ENCODE results near the gene KIAA1549.

DNA sequence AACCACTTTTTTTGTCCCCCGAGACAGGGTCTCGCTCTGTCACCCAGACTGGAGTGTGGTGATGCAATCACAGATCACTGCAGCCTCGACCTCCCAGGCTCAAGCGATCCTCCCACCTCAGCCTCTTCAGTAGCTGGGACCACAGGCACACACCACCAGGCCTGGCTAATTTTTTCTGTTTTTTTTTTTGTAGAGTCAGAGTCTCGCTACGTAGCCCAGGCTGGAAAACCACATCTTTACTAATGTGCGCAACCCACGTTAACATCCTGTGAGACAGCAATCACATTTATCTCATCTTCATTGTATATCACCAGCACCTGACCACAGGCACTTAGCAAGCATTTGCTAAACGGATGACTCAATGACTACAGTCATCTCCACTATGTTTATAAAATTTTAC is 105.4 kb downstream of the KIAA1549 start:
- TF ChIP-seq POLR2A (IDR thresholded peaks at IDR 0.05; ENCODE audit: low read depth, low read length) (no peak), CEBPB (IDR thresholded peaks at IDR 0.05; ENCODE audit: low read depth, low read length) (peak; percentile 83), CTCF (conservative IDR thresholded peaks at IDR 0.05; ENCODE audit: low read depth, low read length) (no peak), FOS (IDR thresholded peaks at IDR 0.05; ENCODE audit: low read depth, low read length) (peak; percentile 82), RFX5 (IDR thresholded peaks at IDR 0.05; ENCODE audit: low read depth, low read length) (no peak), RAD21 (IDR thresholded peaks at IDR 0.05; ENCODE audit: low read length) (no peak)
